Left colon (tissue), 2 donors: Measurements from ENCODE around the gene FAM227B. TPM values are rescaled to one million over a fixed set of nuclear protein-coding genes. Genes with fewer than 3 reads are reported as not detected.
"Not testable (repeated sequence)": the region's sequence is repeated elsewhere in the genome, so short reads cannot be mapped to it uniquely, and the experiment has no call there.

Source experiments
- ATAC-seq: fragments of 200-7000 bp; cut with Tn5 transposase; one replicate; pipeline ENCODE4 v1.9.1; 2020; ENCODE audit warnings: mild to moderate bottlenecking, moderate library complexity
- DNase-seq, 2 donors: peaks; one replicate each; pipeline ENCODE4 v3.0.0-alpha.2; 2020
- intact Hi-C, 2 donors: fragments of 100-400 bp; cut with DNase I in 1 of 2; cut with micrococcal nuclease in 1 of 2; formaldehyde crosslinking; loops; one replicate each; pipeline versions ENCODE4 v1.11.2 to v1.14.0; 2022; cut with DNase I, micrococcal nuclease
- total RNA-seq, 2 donors: library from RNA; stranded (reverse); fragmentation: NEBNext Ultra II Directional; extraction: Animal tissue kit (Norgen Biotek cat#: 25700); gene quantifications; one replicate each; pipeline ENCODE4 v1.2.1, GENCODE V29; 2021
- donor health status: DM: no; HTN: no; CAD: no.
- donor health status: DM: yes; HTN: yes; CAD: no.

Gene FAM227B
- total RNA-seq, 2 donors from 2014 or later, result 1.2 to 3.3 TPM

GRCh38 chr15:49528289-49528688, 92.3 kb downstream of the FAM227B start:
- no peak for DNase-seq
- intact Hi-C loops, result no loop called here
- no peak for ATAC-seq

GRCh38 chr15:49521802-49522201, 98.8 kb downstream of the FAM227B start:
- ATAC-seq (no peak), DNase-seq (no peak)
- intact Hi-C loops, result no loop called here

GRCh38 chr15:49512739-49513138, 107.9 kb downstream of the FAM227B start:
- DNase-seq, ATAC-seq, intact Hi-C loops: not testable (repeated sequence)

GRCh38 chr15:49507261-49507660, 113.4 kb downstream of the FAM227B start:
- ATAC-seq (no peak), DNase-seq (no peak)
- intact Hi-C loops, result no loop called here

DNA sequence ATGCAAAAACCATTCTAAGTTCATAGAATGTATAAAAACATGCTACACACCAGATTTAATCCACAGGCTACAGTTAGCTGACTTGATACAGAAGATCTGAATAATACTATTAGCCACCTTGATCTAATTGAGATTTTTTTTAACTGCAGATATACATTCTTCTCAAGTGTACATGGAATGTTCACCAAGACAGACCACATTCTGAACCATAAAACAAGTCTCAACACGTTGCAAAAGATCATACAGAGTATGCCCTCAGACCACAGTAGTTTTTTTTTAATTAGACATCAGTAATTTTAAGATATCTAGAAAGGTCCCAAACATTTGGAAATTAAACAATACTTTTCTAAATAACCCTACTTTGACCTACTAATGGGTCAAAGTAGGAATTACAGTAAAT, 114.3 kb downstream of the FAM227B start:
- ATAC-seq (no peak), DNase-seq (no peak)
- intact Hi-C loops, result no loop called here

- DNase-seq, result no peak
- ATAC-seq, result no peak
- intact Hi-C loops, result no loop called here
Measured at GRCh38 chr15:49501586-49501985, 119.0 kb downstream of the FAM227B start.

GRCh38 chr15:49495993-49496753, 124.4 kb downstream of the FAM227B start:
- DNase-seq (no peak), ATAC-seq (no peak)
- intact Hi-C loops, result no loop called here

- DNase-seq (no peak), ATAC-seq (no peak)
- intact Hi-C loops, result no loop called here
Measured at GRCh38 chr15:49494842-49495241, 125.8 kb downstream of the FAM227B start.

- ATAC-seq, result no peak
- intact Hi-C loops, result no loop called here
Measured at GRCh38 chr15:49492830-49493229, 127.8 kb downstream of the FAM227B start.

GRCh38 chr15:49492151-49492550, 128.5 kb downstream of the FAM227B start:
- no peak for DNase-seq
- intact Hi-C loops, result no loop called here
- no peak for ATAC-seq

More at GRCh38 chr15:49492830-49493229, 127.8 kb downstream of the FAM227B start:
- no peak for DNase-seq

DNA sequence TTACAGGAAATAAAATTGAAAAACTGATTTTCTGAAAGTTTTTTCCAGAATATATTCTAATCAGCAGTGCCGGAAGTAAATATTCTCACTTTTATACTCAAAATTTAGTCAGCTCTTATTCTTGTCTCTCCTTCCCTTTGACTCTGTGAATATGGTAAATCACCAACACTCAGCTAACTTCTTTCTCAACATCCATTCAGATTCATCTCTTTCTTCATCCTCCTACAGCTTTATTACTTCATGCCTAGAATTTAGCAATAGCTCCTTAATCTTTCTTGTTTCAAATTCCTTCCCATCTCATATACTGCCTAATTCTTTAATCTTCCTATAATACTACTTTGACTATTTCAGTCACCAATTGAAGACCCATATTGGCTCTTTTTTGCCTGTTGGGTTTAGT, 129.7 kb downstream of the FAM227B start:
- DNase-seq (no peak), ATAC-seq (no peak)
- intact Hi-C loops, result no loop called here

- intact Hi-C loops, DNase-seq, ATAC-seq: not testable (repeated sequence)
Measured at GRCh38 chr15:49485401-49485800, 135.2 kb downstream of the FAM227B start.

GRCh38 chr15:49478982-49479381, 141.6 kb downstream of the FAM227B start:
- DNase-seq, intact Hi-C loops, ATAC-seq: not testable (repeated sequence)

- intact Hi-C loops, ATAC-seq, DNase-seq: not testable (repeated sequence)
Measured at GRCh38 chr15:49478021-49478420, 142.6 kb downstream of the FAM227B start.

- DNase-seq (no peak), ATAC-seq (no peak)
- intact Hi-C loops, result no loop called here
Measured at GRCh38 chr15:49473031-49473430, 147.6 kb downstream of the FAM227B start.

DNA sequence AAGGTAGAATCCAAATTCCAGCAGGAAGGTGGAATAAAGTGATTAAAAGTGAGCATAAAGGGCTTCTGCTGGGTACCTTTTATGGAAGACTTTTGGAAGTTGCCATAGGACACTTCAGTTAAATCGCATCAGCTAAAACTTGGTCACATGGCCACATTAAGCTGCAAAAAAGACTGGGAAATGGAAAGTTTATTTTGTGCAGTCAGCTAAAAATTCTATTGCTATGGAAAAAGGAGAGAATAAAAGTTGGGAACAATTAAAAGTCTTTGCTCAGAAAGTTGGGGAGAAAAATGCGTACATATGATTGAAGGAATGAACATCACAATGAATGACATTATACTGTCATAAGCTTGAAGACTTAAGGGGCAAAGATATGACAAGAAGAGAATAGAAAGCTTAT, 148.3 kb downstream of the FAM227B start:
- intact Hi-C loops, result no loop called here
- ATAC-seq (no peak), DNase-seq (no peak)

GRCh38 chr15:49471733-49472132, 148.9 kb downstream of the FAM227B start:
- intact Hi-C loops, result no loop called here
- ATAC-seq, result no peak
- no peak for DNase-seq

- ATAC-seq (peak; percentile 40), DNase-seq (peak in 1 of 2 donors; percentile 68)
- intact Hi-C loops, result not testable (repeated sequence)
Measured at GRCh38 chr15:49471248-49471647, 149.4 kb downstream of the FAM227B start.

- ATAC-seq, result no peak
- DNase-seq, result no peak
- intact Hi-C loops, result no loop called here
Measured at GRCh38 chr15:49468481-49468839, 152.2 kb downstream of the FAM227B start.

DNA sequence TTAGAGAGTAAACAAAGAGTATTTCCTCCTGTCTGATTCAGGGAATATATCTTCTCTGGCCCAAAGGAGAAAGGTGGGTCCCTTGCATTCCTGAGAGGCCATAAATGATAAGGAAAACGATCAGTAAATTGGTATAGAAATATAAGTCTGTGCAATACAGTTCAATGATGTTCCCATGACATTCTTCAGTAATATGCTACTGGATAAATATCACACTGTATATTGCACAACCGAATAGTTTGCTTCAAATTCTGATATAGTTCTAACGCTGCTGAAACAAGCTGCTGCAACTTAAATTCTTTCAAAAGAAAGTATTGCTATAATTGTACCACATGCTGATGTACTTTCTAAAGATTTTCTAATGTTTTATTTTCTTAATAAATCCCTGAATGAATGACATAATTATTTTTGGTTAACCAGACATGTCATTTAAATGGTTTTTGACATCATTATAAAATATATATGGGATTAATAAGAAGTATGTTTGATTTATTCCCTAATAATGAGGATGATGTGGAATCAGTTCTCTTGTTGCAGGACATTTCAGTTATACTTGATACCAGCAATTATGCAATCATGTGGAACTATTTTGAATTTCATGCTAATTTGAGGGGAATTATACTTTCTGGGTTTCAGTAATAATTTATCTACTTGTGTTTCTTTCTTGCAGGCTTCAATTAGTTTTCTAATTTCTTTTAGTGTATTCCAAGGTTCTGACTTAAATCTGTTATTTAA, 152.7 kb downstream of the FAM227B start:
- DNase-seq (no peak), ATAC-seq (no peak)
- intact Hi-C loops, result no loop called here
